Measurements from ENCODE around the gene SLC2A11.
A peak's percentile ranks its signal among the peaks of the same experiment; 100 is the strongest.

The SLC2A11 gene
- long read RNA-seq, partial matches to known transcripts = 9 of 21 reads
- long read RNA-seq, other reads (novel, unspliced or antisense) = 11 of 21 reads

- Histone ChIP-seq H3K27ac (replicated peaks) (peak within 1 kb of the TSS; percentile 48), H3K27me3 (ENCODE audit: insufficient read depth, poor library complexity, severe bottlenecking) (no peaks in the 10 kb centered on the region), H3K4me3 (replicated peaks; ENCODE audit: insufficient read depth, low read length) (peak within 1 kb of the TSS; percentile 65)
- TF ChIP-seq POLR2AphosphoS5 (IDR thresholded peaks at IDR 0.05; ENCODE audit: low read depth) = peak; percentile 86
- no peak for TF ChIP-seq REST (IDR thresholded peaks at IDR 0.05; ENCODE audit: insufficient replicate concordance, low read depth)
- TF ChIP-seq, protein P1, sequence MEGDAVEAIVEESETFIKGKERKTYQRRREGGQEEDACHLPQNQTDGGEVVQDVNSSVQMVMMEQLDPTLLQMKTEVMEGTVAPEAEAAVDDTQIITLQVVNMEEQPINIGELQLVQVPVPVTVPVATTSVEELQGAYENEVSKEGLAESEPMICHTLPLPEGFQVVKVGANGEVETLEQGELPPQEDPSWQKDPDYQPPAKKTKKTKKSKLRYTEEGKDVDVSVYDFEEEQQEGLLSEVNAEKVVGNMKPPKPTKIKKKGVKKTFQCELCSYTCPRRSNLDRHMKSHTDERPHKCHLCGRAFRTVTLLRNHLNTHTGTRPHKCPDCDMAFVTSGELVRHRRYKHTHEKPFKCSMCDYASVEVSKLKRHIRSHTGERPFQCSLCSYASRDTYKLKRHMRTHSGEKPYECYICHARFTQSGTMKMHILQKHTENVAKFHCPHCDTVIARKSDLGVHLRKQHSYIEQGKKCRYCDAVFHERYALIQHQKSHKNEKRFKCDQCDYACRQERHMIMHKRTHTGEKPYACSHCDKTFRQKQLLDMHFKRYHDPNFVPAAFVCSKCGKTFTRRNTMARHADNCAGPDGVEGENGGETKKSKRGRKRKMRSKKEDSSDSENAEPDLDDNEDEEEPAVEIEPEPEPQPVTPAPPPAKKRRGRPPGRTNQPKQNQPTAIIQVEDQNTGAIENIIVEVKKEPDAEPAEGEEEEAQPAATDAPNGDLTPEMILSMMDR (IDR thresholded peaks at IDR 0.05; ENCODE audit: insufficient read depth, low read length) = peak; percentile 0
- TF ChIP-seq SPI1 (IDR thresholded peaks at IDR 0.05; ENCODE audit: borderline replicate concordance, low read depth) = no peak
- TF ChIP-seq GABPA (IDR thresholded peaks at IDR 0.05; ENCODE audit: low read depth) = no peak
- DNase-seq (ENCODE audit: low read depth in 1 of 2, low spot score in 1 of 2) = peak; percentile 96 to 98
Observed at GRCh38 chr22:23857606-23858483, at the start of gene SLC2A11. Gene SLC2A11 (plus strand): TSS chr22:23857875. CDS start chr22:23858000, 125 bp downstream.

- TF ChIP-seq, protein P1 (IDR thresholded peaks at IDR 0.05; ENCODE audit: insufficient read depth, low read length) = no peak
- TF ChIP-seq GABPA (IDR thresholded peaks at IDR 0.05; ENCODE audit: low read depth) (no peak), POLR2AphosphoS5 (IDR thresholded peaks at IDR 0.05; ENCODE audit: low read depth) (no peak), SPI1 (IDR thresholded peaks at IDR 0.05; ENCODE audit: borderline replicate concordance, low read depth) (no peak), REST (IDR thresholded peaks at IDR 0.05; ENCODE audit: insufficient replicate concordance, low read depth) (no peak)
- no peak for DNase-seq (ENCODE audit: low read depth in 1 of 2, low spot score in 1 of 2)
- no peaks in the 10 kb centered on the region for H3K27me3 ChIP-seq (ENCODE audit: insufficient read depth, poor library complexity, severe bottlenecking)
- no peak overlapping the region for H3K27ac ChIP-seq (replicated peaks)
- H3K4me3 ChIP-seq (replicated peaks; ENCODE audit: insufficient read depth, low read length) = no peak overlapping the region
Observed at GRCh38 chr22:23812378-23812777, 45.3 kb upstream of the SLC2A11 start.

DNA sequence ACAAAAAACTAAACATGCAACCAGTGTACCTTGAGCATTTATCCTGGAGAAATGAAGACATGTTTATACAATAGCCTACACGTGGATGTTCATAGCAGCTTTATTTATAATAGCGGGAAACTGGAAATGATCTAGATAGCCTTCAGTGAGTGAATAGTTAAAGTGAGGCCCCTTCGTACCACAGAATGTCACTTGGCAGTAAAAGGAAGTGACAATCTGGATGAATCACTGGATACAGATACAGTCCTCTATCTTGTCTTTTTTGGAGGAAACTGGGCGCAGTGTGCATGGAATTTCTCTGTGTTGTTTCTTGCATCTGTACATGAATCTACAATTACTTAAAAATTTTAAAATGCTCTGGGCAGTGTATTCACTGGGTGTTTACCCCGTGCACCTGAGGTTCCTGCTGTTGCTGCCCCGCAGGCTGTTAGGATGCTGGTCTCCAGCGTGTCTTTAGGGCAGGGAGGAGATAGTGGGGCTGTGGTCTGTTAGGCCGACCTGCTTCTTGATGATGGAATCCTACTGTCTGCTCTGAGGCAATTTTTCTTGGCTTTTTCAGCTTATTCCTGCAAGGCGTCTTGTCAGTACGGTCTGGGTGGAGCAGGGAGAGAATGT is 42.0 kb upstream of the SLC2A11 start:
- Histone ChIP-seq H3K27me3 (ENCODE audit: insufficient read depth, poor library complexity, severe bottlenecking) (no peaks in the 10 kb centered on the region), H3K27ac (replicated peaks) (no peak overlapping the region), H3K4me3 (replicated peaks; ENCODE audit: insufficient read depth, low read length) (no peak overlapping the region)
- DNase-seq (ENCODE audit: low read depth in 1 of 2, low spot score in 1 of 2) = no peak
- TF ChIP-seq GABPA (IDR thresholded peaks at IDR 0.05; ENCODE audit: low read depth) (no peak), REST (IDR thresholded peaks at IDR 0.05; ENCODE audit: insufficient replicate concordance, low read depth) (no peak), SPI1 (IDR thresholded peaks at IDR 0.05; ENCODE audit: borderline replicate concordance, low read depth) (no peak; the same call in 1 of the 2 replicates), POLR2AphosphoS5 (IDR thresholded peaks at IDR 0.05; ENCODE audit: low read depth) (no peak)
- TF ChIP-seq, protein P1 (IDR thresholded peaks at IDR 0.05; ENCODE audit: insufficient read depth, low read length) = no peak
